ENCODE measurements around the gene NR6A1. TPM values are rescaled to one million over a fixed set of nuclear protein-coding genes. Genes with fewer than 3 reads are reported as not detected.

NR6A1 gene
- total RNA-seq, 1 experiment from 2014 or later, result 6.0 TPM

DNA sequence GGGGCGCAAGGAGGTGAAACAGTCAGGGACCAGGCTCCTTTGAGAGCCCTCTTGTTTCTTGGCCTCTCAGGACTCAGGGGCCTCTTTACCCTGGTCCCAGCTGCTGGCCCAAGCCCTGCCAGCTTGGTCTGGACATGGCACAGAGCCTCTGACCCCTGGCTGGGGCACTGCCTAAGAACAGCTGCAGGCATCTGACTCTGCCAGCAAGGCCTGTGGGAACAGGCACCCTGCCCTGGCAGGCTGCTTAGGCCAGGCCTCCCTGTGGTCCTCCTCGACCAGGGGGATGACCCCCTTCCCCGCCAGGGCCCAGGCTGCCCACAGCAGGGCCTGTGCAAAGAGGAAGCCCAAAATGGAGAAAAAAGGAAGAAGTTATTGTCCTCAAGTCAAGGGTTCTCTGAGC lies 31.3 kb upstream of the NR6A1 start:
- no peaks in the 10 kb centered on the region for H3K27me3 ChIP-seq
- no peaks in the 10 kb centered on the region for H3K36me3 ChIP-seq
- H3K27ac ChIP-seq, result no peak overlapping the region
- H3K4me1 ChIP-seq, result peaks cover 23% of the 10 kb centered on the region
- no peak overlapping the region for H3K4me3 ChIP-seq
- no peaks in the 10 kb centered on the region for H3K9me3 ChIP-seq (replicated peaks)
- no peak for DNase-seq

GRCh38 chr9:124801356-124801755 lies 30.2 kb upstream of the NR6A1 start:
- Histone ChIP-seq H3K9me3 (replicated peaks) (no peaks in the 10 kb centered on the region), H3K4me1 (peaks cover 22% of the 10 kb centered on the region), H3K27me3 (no peaks in the 10 kb centered on the region), H3K27ac (no peak overlapping the region), H3K4me3 (no peak overlapping the region), H3K36me3 (no peaks in the 10 kb centered on the region)
- DNase-seq, result no peak

DNA sequence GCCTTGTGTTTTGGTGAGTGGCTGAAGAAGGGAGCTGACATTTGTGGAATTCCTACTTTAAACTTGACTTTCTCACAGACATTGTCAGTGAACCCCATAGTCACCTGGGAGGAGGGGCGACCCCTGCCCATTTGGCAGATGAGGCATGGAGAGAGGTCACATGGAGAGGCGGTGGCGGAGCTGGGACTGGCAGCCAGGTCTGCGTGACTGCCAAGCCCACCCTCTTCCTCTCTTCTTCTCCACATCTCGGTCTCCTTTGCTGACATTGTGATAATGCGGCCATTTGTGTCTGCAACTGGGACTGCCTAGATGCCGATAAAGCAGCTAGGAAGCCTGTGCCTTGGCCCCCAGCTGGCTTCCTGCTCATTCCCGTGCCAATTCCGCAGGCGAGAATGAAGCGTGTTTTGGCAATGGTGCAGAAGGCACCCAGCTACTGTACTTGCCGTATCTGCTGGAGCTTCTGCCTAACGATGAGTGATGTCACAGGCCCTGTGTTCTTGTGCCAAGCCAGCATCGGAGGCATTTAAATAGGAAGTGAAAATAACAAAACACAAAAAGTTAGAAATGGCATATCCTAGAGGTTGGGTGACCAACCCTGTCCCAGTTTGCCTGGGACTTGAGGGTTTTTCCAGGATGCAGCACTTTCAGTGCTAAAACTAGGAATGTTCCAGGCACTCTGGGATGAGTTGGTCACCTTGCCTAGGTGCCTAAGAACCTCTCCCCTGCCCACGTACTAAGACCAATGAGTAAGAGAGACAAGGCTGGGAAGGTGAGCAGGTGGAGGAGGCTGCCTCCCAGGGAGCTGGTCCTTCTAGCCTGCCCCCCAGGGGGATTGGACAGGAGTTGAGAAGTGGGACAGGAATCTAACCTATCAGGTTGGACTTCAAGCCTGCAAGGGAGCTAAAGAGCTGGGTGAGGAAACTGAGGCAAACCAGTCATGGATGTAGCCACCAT lies 29.5 kb upstream of the NR6A1 start:
- H3K36me3 ChIP-seq, result no peaks in the 10 kb centered on the region
- H3K4me1 ChIP-seq, result peaks cover 23% of the 10 kb centered on the region
- DNase-seq, result no peak
- no peak overlapping the region for H3K27ac ChIP-seq
- H3K27me3 ChIP-seq, result no peaks in the 10 kb centered on the region
- H3K9me3 ChIP-seq (replicated peaks), result no peaks in the 10 kb centered on the region
- H3K4me3 ChIP-seq, result no peak overlapping the region

- Histone ChIP-seq H3K4me3 (no peak overlapping the region), H3K27ac (no peak overlapping the region), H3K9me3 (replicated peaks) (no peaks in the 10 kb centered on the region), H3K4me1 (peaks cover 19% of the 10 kb centered on the region), H3K27me3 (no peaks in the 10 kb centered on the region), H3K36me3 (no peaks in the 10 kb centered on the region)
- no peak for DNase-seq
These were observed 28.3 kb upstream of the NR6A1 start for GRCh38 chr9:124799274-124800006.

- Histone ChIP-seq H3K4me1 (peaks cover 30% of the 10 kb centered on the region), H3K27ac (no peak overlapping the region), H3K36me3 (no peaks in the 10 kb centered on the region), H3K27me3 (no peaks in the 10 kb centered on the region), H3K9me3 (replicated peaks) (no peaks in the 10 kb centered on the region), H3K4me3 (no peak overlapping the region)
- DNase-seq, result no peak
These were observed 26.4 kb upstream of the NR6A1 start for GRCh38 chr9:124797343-124798103.

DNA sequence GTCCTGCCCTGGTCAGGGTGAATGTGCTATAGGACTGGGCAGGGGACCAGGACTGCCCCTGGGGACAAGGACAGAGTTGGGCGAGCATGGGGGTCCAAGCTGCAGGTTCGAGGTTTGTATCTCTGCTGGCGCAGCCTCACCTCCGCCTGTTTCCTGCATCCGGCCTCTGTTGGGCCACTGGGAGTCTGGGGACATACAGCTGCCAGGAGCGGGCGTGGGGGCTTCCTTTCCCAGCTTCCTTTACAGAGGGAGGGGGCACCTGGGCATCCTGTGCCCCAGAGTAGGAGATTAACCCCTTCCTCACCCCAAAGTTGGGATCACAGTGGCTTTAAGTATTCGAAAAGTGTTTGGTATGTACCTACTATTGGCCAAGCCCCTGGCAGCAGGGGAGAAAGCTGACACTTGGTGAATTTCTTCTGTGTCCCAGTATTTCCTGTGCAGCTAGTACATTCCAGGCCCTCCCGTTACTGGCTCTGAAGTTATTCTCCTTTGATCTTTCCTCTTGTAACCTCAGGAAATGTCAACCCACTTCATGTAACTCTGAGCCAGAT lies 24.8 kb upstream of the NR6A1 start:
- no peaks in the 10 kb centered on the region for H3K27me3 ChIP-seq
- H3K27ac ChIP-seq, result no peak overlapping the region
- no peaks in the 10 kb centered on the region for H3K9me3 ChIP-seq (replicated peaks)
- H3K36me3 ChIP-seq, result no peaks in the 10 kb centered on the region
- DNase-seq, result no peak
- peaks cover 26% of the 10 kb centered on the region for H3K4me1 ChIP-seq
- H3K4me3 ChIP-seq, result no peak overlapping the region

DNA sequence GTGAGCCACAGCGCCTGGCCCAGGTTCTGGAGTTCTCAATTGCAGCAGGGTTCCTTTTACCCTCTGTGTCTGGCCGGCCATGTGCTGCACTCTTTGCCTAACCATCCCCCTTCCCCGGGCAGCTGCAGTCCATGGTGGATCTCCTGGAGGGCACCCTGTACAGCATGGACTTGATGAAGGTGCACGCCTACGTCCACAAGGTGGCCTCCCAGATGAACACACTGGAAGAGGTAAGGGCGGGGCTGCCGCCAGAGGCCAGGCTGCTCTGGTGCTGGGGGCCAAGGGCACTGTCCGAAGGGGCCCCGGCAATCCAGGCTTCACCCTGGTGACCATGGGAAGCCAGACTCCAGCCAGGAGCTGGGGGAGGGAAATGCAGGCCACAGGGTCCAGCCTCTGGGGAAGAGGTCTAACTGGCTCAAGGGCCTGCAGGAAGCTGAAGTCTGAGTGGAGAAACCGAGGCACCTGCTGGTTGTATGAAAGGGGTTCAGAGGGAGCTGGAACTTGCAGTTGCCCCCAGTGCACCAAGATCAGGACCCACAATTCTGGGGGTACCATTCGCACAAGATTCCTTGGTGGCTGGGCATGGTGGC lies 23.9 kb upstream of the NR6A1 start:
- Histone ChIP-seq H3K36me3 (no peaks in the 10 kb centered on the region), H3K4me1 (peaks cover 26% of the 10 kb centered on the region), H3K4me3 (no peak overlapping the region), H3K9me3 (replicated peaks) (no peaks in the 10 kb centered on the region), H3K27me3 (no peaks in the 10 kb centered on the region), H3K27ac (no peak overlapping the region)
- peak in 1 of 2 experiments; percentile 30 for DNase-seq

DNA sequence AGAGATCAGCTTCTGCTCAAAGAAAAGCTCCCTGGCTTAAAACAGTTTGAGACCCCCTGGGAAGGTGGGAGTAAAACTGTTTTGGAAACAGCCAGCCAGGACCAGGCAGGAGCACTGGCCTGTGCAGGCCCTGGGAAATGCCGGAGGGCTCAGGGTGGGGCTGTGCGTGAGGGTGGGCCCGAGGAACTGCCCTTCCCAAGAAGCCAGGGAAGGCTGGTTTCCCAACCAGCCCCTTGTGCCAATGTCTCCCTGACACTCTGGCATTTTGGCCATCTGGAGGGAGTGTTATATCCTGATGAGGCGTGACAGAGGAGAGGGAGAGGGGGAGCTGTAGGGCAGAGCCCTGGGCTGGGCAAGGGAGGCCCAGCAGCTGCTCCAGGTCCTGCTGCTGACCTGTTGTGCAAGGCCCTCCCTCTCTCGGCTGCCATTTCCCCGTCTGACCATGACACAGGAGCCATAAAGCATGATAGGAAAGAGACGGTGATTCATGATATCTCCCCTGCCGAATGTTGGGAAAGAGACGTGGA lies 22.0 kb upstream of the NR6A1 start:
- H3K4me3 ChIP-seq, result no peak overlapping the region
- no peaks in the 10 kb centered on the region for H3K36me3 ChIP-seq
- peak; percentile 77 to 80 for DNase-seq
- no peaks in the 10 kb centered on the region for H3K27me3 ChIP-seq
- H3K4me1 ChIP-seq, result peaks cover 26% of the 10 kb centered on the region
- no peaks in the 10 kb centered on the region for H3K9me3 ChIP-seq (replicated peaks)
- H3K27ac ChIP-seq, result peak overlapping the region; percentile 52

- no peak overlapping the region for H3K4me3 ChIP-seq
- peak overlapping the region; percentile 52 for H3K27ac ChIP-seq
- H3K27me3 ChIP-seq, result no peaks in the 10 kb centered on the region
- no peaks in the 10 kb centered on the region for H3K36me3 ChIP-seq
- no peak for DNase-seq
- H3K4me1 ChIP-seq, result peaks cover 26% of the 10 kb centered on the region
- H3K9me3 ChIP-seq (replicated peaks), result no peaks in the 10 kb centered on the region
These were observed 21.3 kb upstream of the NR6A1 start for GRCh38 chr9:124792257-124793014.

- H3K27ac ChIP-seq, result no peak overlapping the region
- no peak for DNase-seq
- H3K4me1 ChIP-seq, result peaks cover 20% of the 10 kb centered on the region
- H3K4me3 ChIP-seq, result no peak overlapping the region
- H3K27me3 ChIP-seq, result no peaks in the 10 kb centered on the region
- H3K9me3 ChIP-seq (replicated peaks), result no peaks in the 10 kb centered on the region
- no peaks in the 10 kb centered on the region for H3K36me3 ChIP-seq
These were observed 19.8 kb upstream of the NR6A1 start for GRCh38 chr9:124790801-124791505.

GRCh38 chr9:124790301-124790700 lies 19.2 kb upstream of the NR6A1 start:
- DNase-seq, result no peak
- Histone ChIP-seq H3K4me1 (peaks cover 15% of the 10 kb centered on the region), H3K36me3 (no peaks in the 10 kb centered on the region), H3K27me3 (no peaks in the 10 kb centered on the region), H3K9me3 (replicated peaks) (no peaks in the 10 kb centered on the region; the same call in 1 of the 2 replicates), H3K27ac (no peak overlapping the region), H3K4me3 (no peak overlapping the region)

GRCh38 chr9:124789531-124789930 lies 18.4 kb upstream of the NR6A1 start:
- Histone ChIP-seq H3K4me3 (no peak overlapping the region), H3K36me3 (no peaks in the 10 kb centered on the region), H3K27ac (no peak overlapping the region), H3K27me3 (no peaks in the 10 kb centered on the region), H3K4me1 (peaks cover 12% of the 10 kb centered on the region), H3K9me3 (replicated peaks) (no peaks in the 10 kb centered on the region; the same call in 1 of the 2 replicates)
- no peak for DNase-seq

Measured in SJCRH30 (cell line).